WERI-Rb-1 (cell line): ENCODE results near the gene ANKRD44.

Experiments used
- DNase-seq: peaks from one replicate; pipeline ENCODE4 v3.0.0-alpha.2; 2020
- H3K27ac ChIP-seq: fragments of 250-450 bp; sonication (Bioruptor Pico); 2 replicates; pipeline ENCODE4 v1.5.1; 2020; ENCODE audit warnings: mild to moderate bottlenecking, moderate library complexity
- H3K27me3 ChIP-seq: fragments of 250-450 bp; sonication (Bioruptor Pico); 2 replicates; pipeline ENCODE4 v1.5.1; 2021; ENCODE audit warnings: mild to moderate bottlenecking, low read depth, moderate library complexity; ENCODE audit not compliant: insufficient read depth, severe bottlenecking
- H3K36me3 ChIP-seq: fragments of 250-450 bp; sonication (Bioruptor Pico); 2 replicates; pipeline ENCODE4 v1.5.1; 2020; ENCODE audit warnings: mild to moderate bottlenecking, moderate library complexity
- H3K4me3 ChIP-seq: 2 replicates; pipeline ENCODE4 v1.5.1; 2011; ENCODE audit warnings: low read depth, mild to moderate bottlenecking, control low read depth, low read length
- H3K9me3 ChIP-seq: fragments of 250-450 bp; sonication (Bioruptor Pico); 2 replicates; pipeline ENCODE4 v1.5.1; 2021; ENCODE audit warnings: mild to moderate bottlenecking, moderate library complexity; ENCODE audit not compliant: severe bottlenecking
- TF ChIP-seq, protein P1 (sequence below): IDR thresholded peaks from 2 replicates; pipeline ENCODE4 v1.5.1; 2011; ENCODE audit warnings: low read depth, mild to moderate bottlenecking, control low read depth, inconsistent platforms, low read length

Gene ANKRD44

DNA sequence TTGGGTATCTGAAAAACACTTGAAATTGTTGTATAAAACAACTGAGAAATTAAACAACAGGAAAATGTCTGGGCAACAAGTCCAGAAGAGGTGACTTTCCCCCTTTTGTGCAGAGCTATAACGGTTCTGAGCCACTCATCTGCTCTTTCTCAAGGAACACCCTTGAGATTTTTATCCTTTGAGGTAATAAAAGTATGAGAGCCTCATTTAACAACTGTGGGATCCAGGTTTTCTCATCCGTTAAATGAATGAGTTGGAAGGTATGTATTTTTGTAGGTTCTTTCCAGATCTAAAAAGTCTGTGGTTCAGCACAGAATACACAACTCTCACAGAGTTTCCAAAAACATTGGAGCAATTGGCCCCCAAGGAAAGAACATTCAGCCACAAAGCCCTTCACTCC is 93.0 kb downstream of the ANKRD44 start:
- DNase-seq = no peak
- no peaks in the 10 kb centered on the region for H3K9me3 ChIP-seq
- no peaks in the 10 kb centered on the region for H3K36me3 ChIP-seq
- TF ChIP-seq, protein P1, sequence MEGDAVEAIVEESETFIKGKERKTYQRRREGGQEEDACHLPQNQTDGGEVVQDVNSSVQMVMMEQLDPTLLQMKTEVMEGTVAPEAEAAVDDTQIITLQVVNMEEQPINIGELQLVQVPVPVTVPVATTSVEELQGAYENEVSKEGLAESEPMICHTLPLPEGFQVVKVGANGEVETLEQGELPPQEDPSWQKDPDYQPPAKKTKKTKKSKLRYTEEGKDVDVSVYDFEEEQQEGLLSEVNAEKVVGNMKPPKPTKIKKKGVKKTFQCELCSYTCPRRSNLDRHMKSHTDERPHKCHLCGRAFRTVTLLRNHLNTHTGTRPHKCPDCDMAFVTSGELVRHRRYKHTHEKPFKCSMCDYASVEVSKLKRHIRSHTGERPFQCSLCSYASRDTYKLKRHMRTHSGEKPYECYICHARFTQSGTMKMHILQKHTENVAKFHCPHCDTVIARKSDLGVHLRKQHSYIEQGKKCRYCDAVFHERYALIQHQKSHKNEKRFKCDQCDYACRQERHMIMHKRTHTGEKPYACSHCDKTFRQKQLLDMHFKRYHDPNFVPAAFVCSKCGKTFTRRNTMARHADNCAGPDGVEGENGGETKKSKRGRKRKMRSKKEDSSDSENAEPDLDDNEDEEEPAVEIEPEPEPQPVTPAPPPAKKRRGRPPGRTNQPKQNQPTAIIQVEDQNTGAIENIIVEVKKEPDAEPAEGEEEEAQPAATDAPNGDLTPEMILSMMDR = no peak
- no peak overlapping the region for H3K4me3 ChIP-seq
- H3K27ac ChIP-seq = no peak overlapping the region
- H3K27me3 ChIP-seq = no peaks in the 10 kb centered on the region

DNA sequence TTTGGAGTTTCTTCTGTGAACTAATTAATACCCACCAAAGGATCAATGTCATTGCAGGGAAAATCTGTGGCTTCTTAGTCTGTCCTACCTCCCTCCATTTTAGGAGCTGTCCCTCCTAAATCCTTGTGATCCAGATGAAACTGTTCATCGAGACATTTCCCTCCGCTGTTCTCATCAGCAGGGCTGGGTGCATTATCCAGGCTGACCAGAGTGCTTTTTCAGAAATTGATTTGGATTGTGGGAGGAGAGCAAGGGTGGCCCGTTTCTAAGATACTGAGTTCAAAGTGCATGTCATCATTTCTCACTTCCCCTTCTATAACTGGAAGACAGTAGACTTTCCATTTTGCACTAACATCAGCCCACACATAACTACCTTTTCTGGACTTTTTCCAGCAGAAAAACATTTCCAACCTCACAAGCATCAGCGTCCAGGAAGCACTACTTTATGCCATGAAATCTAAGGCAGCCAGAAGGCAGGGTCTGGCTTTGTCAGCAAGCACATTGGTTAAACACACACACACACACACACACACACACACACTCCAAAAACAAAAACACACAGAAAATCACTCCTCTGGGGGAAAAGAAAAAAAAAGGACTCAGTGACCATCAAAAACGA is 94.1 kb downstream of the ANKRD44 start:
- Histone ChIP-seq H3K27ac (no peak overlapping the region), H3K36me3 (no peaks in the 10 kb centered on the region), H3K4me3 (no peak overlapping the region), H3K9me3 (no peaks in the 10 kb centered on the region), H3K27me3 (no peaks in the 10 kb centered on the region)
- DNase-seq = no peak
- TF ChIP-seq, protein P1 = no peak

DNA sequence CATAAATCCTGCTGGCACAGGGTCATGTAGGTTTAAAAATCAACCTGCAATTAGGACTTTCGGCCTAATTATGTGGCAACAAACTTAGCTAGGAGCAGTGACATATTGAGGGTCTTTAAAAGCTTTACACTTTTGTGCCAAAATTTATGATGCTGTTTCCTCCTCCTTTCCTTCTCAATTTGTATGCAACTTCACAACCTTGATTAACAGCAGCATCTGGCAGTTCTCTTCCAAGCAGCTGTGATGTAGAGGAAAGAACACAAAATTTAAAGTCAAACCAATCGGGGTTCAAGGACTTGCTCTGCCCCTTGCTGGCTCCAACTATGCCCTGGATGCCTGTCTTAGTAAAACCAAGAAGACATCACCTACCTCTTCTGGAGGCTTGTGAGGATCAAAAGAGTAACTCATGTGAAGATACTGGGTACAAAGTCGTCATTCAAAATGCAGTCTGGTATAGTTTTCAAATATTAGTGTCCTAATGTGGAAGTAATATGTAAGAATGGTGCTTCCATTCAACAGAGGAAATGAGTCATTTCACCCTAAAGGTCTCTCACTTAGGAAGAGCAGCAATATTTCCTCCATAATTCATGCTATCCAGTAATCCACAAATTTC is 94.7 kb downstream of the ANKRD44 start:
- Histone ChIP-seq H3K4me3 (no peak overlapping the region), H3K9me3 (no peaks in the 10 kb centered on the region), H3K36me3 (no peaks in the 10 kb centered on the region), H3K27ac (no peak overlapping the region), H3K27me3 (no peaks in the 10 kb centered on the region)
- DNase-seq = no peak
- TF ChIP-seq, protein P1 = no peak

DNA sequence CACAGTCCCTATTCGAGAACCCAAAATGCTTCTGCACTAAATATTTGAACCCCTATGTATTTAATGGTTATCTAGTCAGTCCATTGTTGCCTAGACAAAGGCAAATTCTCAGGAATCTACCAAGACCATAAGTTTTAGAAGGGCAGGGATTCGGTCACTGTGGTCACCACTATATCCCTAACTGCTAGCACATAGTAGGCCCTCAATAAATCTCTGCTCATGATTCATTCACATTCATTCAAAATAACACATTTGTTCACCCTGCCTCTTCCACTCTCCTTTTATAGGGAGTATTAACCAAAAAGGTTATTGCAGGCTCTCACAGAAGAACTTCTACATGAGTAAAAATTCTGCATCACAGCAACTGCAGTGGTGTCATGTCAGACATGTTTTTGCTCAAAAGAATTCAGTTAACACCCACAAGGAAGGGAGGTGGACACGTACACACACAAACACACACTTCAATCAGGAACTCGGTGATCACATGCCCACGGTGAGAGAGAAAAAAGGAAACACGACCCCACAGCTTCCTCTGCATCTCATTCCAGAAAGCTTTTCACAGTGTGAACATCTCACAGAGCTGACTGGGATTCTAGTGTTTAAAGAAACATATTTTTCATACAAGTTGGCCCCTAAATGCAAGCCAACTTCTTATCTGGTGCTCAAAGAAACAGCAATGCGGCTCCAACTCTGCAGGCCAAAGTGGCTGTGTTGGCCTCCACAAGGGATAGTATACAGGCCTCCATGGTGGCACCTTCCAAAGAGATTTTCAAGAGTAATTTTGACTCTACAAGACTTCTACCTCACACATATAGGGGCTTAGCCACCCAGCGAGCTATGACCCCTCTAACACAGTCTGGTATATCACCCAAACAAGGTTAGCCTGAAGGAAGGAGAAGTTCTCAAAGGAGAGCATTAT is 98.0 kb downstream of the ANKRD44 start:
- no peak overlapping the region for H3K27ac ChIP-seq
- DNase-seq = no peak
- no peak overlapping the region for H3K4me3 ChIP-seq
- no peaks in the 10 kb centered on the region for H3K9me3 ChIP-seq
- TF ChIP-seq, protein P1 = no peak
- H3K36me3 ChIP-seq = no peaks in the 10 kb centered on the region
- H3K27me3 ChIP-seq = no peaks in the 10 kb centered on the region

DNA sequence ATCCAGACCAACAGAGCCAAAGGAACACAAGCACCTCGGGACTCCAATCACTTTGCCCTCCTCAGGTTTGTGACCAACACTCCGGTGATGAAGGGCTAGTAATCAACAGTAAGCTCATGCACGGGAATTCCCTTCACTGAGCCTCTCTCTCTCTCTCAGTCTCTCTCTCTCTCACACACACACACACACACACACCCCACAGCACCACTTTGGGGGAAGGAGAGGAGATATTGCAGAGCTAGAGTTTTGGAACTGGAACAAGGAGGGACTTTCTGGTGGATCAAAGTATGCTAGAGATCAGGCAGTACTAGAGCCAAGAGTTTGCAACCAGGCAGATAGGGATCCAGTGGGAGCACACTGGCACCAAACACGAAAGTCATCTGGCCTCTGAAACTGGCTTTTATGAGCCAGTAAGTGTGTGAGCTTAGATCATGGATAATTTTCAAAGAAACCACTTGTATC is 98.7 kb downstream of the ANKRD44 start:
- no peaks in the 10 kb centered on the region for H3K27me3 ChIP-seq
- H3K4me3 ChIP-seq = no peak overlapping the region
- H3K9me3 ChIP-seq = no peaks in the 10 kb centered on the region
- TF ChIP-seq, protein P1 = no peak
- no peaks in the 10 kb centered on the region for H3K36me3 ChIP-seq
- no peak for DNase-seq
- H3K27ac ChIP-seq = no peak overlapping the region
